K562 (cell line): ENCODE results near the gene NRG2. TPM values are rescaled to one million over a fixed set of nuclear protein-coding genes. Genes with fewer than 3 reads are reported as not detected.

Source experiments
- HEY1 ChIP-seq: fragments of 250-450 bp; sonication (Bioruptor Pico); IDR thresholded peaks from 2 replicates; pipeline ENCODE4 v1.5.0; 2020; ENCODE audit warnings: mild to moderate bottlenecking, moderate library complexity, borderline replicate concordance
- KAT2B ChIP-seq: IDR thresholded peaks from one replicate; pipeline ENCODE4 v1.6.1; 2012; ENCODE audit warnings: low read depth, mild to moderate bottlenecking, control low read depth, inconsistent platforms, low read length, moderate library complexity
- MEF2D ChIP-seq: conservative IDR thresholded peaks from 2 replicates; pipeline ENCODE4 v1.6.1; 2016; ENCODE audit warnings: low read depth, missing genetic modification characterization, missing compliant biosample characterization
- NR3C1 ChIP-seq: sonication (generic); formaldehyde crosslinking; IDR thresholded peaks from 2 replicates; pipeline ENCODE4 v1.8.1; 2022; ENCODE audit warnings: missing genetic modification reagents
- RB1 ChIP-seq: fragments of 450-650 bp; IDR thresholded peaks from 2 replicates; pipeline ENCODE4 v1.6.1; 2017; ENCODE audit warnings: low read depth, mild to moderate bottlenecking
- SMARCC2 ChIP-seq: fragments of 450-650 bp; IDR thresholded peaks from 2 replicates; pipeline ENCODE4 v1.6.1; 2017; ENCODE audit warnings: antibody characterized with exemption, moderate library complexity, mild to moderate bottlenecking, low read depth
- ZC3H4 ChIP-seq: sonication (generic); formaldehyde crosslinking; IDR thresholded peaks from 2 replicates; pipeline ENCODE4 v1.9.0; 2021; ENCODE audit warnings: missing genetic modification reagents, borderline replicate concordance
- ZFPM2 ChIP-seq: fragments of 250-450 bp; sonication (Bioruptor Pico); IDR thresholded peaks from 2 replicates; pipeline ENCODE4 v1.5.1; 2022; ENCODE audit warnings: mild to moderate bottlenecking
- ZNF140 ChIP-seq: fragments of 250-450 bp; sonication (Bioruptor Pico); IDR thresholded peaks from 2 replicates; pipeline ENCODE4 v1.8.0; 2021; ENCODE audit warnings: moderate library complexity, mild to moderate bottlenecking, inconsistent platforms
- ZNF707 ChIP-seq: fragments of 250-450 bp; sonication (Bioruptor Pico); conservative IDR thresholded peaks from 2 replicates; pipeline ENCODE4 v1.8.0; 2022; ENCODE audit warnings: inconsistent platforms, mild to moderate bottlenecking, moderate library complexity
- polyA plus RNA-seq, 8 experiments: library from polyadenylated mRNA; depleted of rRNA in 4 of 8; stranded (reverse) in 5 of 8; unstranded in 3 of 8; fragments of >200 nt; fragmentation: Nextera tagmentation in 2 of 8; fragmentation: Illumina TruSeq in 1 of 8; extraction: Ambion mirVana in 2 of 8; extraction: Trizol in 1 of 8; gene quantifications; 2 replicates each; pipeline versions ENCODE4 v1.2.1 to v1.2.3, GENCODE V29; 2011 to 2014; ENCODE audit warnings: inconsistent platforms in 1 of 8, missing spikeins in 1 of 8
- total RNA-seq, 7 experiments: library from RNA; depleted of rRNA in 6 of 7; stranded (reverse); fragments of >200 nt in 6 of 7; fragmentation: Illumina TruSeq in 2 of 7; extraction: Trizol in 2 of 7; gene quantifications; 2 replicates each; pipeline versions ENCODE4 v1.2.1 to v1.2.3, GENCODE V29; 2011 to 2021; ENCODE audit warnings: low replicate concordance in 1 of 7
- TF ChIP-seq, protein P1 (sequence below): sonication (generic); formaldehyde crosslinking; IDR thresholded peaks from 2 replicates; pipeline ENCODE4 v1.8.0; 2022; ENCODE audit warnings: mild to moderate bottlenecking, missing genetic modification reagents, borderline replicate concordance
- TF ChIP-seq, protein P2 (sequence below): sonication (generic); formaldehyde crosslinking; IDR thresholded peaks from 2 replicates; pipeline ENCODE4 v1.8.0; 2022; ENCODE audit warnings: mild to moderate bottlenecking, missing genetic modification reagents
- TF ChIP-seq, protein P3 (sequence below): fragments of 150-350 bp; IDR thresholded peaks from 2 replicates; pipeline ENCODE4 v1.6.1; 2014; ENCODE audit warnings: low read depth, mild to moderate bottlenecking, low read length, borderline replicate concordance
- TF ChIP-seq, protein P4 (sequence below): fragments of 450-650 bp; formaldehyde crosslinking; IDR thresholded peaks from 2 replicates; pipeline ENCODE4 v1.4.0; 2022; ENCODE audit warnings: missing genetic modification characterization
- TF ChIP-seq, protein P5 (sequence below): fragments of 450-650 bp; IDR thresholded peaks from one replicate; pipeline ENCODE4 v1.6.1; 2018; ENCODE audit warnings: mild to moderate bottlenecking, moderate library complexity; ENCODE audit not compliant: partially characterized antibody

Gene NRG2
- total and polyA plus RNA-seq, 9 of the 15 experiments (the other 6 are each of a cell fraction or from before 2014, with no cell fraction given) = not detected

DNA sequence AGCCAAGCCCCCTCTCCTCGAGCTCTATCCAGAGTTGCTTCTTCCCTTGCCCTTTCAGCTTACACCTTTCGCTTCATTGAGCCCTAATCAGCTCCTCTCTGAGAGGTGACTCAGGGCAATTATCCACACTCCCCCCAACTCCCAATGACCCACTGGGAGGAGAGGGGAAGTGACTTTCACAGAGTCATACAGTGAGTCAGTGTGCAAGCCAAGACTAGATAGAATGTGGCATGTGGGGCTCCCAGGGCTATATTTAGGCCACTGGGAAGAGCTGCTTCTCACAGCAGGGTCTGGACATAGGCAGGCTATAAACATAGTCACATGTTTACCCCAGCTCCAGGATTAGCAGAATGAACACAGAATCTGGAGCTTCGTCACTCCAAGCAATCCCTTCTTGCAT is 57.4 kb downstream of the NRG2 start (continued):
- TF ChIP-seq, protein P1, sequence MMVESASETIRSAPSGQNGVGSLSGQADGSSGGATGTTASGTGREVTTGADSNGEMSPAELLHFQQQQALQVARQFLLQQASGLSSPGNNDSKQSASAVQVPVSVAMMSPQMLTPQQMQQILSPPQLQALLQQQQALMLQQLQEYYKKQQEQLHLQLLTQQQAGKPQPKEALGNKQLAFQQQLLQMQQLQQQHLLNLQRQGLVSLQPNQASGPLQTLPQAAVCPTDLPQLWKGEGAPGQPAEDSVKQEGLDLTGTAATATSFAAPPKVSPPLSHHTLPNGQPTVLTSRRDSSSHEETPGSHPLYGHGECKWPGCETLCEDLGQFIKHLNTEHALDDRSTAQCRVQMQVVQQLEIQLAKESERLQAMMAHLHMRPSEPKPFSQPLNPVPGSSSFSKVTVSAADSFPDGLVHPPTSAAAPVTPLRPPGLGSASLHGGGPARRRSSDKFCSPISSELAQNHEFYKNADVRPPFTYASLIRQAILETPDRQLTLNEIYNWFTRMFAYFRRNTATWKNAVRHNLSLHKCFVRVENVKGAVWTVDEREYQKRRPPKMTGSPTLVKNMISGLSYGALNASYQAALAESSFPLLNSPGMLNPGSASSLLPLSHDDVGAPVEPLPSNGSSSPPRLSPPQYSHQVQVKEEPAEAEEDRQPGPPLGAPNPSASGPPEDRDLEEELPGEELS = no peak
- no peak for TF ChIP-seq ZNF707 (CRISPR knock-in tag)
- TF ChIP-seq, protein P2, sequence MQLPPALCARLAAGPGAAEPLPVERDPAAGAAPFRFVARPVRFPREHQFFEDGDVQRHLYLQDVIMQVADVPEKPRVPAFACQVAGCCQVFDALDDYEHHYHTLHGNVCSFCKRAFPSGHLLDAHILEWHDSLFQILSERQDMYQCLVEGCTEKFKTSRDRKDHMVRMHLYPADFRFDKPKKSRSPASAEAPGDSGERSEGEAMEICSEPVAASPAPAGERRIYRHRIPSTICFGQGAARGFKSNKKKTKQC (CRISPR knock-in tag) = no peak
- TF ChIP-seq, protein P3, sequence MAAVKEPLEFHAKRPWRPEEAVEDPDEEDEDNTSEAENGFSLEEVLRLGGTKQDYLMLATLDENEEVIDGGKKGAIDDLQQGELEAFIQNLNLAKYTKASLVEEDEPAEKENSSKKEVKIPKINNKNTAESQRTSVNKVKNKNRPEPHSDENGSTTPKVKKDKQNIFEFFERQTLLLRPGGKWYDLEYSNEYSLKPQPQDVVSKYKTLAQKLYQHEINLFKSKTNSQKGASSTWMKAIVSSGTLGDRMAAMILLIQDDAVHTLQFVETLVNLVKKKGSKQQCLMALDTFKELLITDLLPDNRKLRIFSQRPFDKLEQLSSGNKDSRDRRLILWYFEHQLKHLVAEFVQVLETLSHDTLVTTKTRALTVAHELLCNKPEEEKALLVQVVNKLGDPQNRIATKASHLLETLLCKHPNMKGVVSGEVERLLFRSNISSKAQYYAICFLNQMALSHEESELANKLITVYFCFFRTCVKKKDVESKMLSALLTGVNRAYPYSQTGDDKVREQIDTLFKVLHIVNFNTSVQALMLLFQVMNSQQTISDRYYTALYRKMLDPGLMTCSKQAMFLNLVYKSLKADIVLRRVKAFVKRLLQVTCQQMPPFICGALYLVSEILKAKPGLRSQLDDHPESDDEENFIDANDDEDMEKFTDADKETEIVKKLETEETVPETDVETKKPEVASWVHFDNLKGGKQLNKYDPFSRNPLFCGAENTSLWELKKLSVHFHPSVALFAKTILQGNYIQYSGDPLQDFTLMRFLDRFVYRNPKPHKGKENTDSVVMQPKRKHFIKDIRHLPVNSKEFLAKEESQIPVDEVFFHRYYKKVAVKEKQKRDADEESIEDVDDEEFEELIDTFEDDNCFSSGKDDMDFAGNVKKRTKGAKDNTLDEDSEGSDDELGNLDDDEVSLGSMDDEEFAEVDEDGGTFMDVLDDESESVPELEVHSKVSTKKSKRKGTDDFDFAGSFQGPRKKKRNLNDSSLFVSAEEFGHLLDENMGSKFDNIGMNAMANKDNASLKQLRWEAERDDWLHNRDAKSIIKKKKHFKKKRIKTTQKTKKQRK = no peak
- TF ChIP-seq, protein P4, sequence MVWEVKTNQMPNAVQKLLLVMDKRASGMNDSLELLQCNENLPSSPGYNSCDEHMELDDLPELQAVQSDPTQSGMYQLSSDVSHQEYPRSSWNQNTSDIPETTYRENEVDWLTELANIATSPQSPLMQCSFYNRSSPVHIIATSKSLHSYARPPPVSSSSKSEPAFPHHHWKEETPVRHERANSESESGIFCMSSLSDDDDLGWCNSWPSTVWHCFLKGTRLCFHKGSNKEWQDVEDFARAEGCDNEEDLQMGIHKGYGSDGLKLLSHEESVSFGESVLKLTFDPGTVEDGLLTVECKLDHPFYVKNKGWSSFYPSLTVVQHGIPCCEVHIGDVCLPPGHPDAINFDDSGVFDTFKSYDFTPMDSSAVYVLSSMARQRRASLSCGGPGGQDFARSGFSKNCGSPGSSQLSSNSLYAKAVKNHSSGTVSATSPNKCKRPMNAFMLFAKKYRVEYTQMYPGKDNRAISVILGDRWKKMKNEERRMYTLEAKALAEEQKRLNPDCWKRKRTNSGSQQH (CRISPR knock-in tag) = no peak
- no peak for TF ChIP-seq KAT2B
- no peak for TF ChIP-seq NR3C1 (CRISPR knock-in tag)
- TF ChIP-seq SMARCC2 = no peak
- TF ChIP-seq, protein P5, sequence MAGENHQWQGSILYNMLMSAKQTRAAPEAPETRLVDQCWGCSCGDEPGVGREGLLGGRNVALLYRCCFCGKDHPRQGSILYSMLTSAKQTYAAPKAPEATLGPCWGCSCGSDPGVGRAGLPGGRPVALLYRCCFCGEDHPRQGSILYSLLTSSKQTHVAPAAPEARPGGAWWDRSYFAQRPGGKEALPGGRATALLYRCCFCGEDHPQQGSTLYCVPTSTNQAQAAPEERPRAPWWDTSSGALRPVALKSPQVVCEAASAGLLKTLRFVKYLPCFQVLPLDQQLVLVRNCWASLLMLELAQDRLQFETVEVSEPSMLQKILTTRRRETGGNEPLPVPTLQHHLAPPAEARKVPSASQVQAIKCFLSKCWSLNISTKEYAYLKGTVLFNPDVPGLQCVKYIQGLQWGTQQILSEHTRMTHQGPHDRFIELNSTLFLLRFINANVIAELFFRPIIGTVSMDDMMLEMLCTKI = no peak
- TF ChIP-seq ZFPM2 (CRISPR knock-in tag) = no peak
- no peak for TF ChIP-seq RB1
- TF ChIP-seq HEY1 (CRISPR knock-in tag) = no peak
- no peak for TF ChIP-seq ZNF140 (CRISPR knock-in tag)
- TF ChIP-seq ZC3H4 (CRISPR knock-in tag) = no peak
- peak; percentile 97 for TF ChIP-seq MEF2D (tag)
